ENCODE data around the gene OXA1L.
"Not testable (repeated sequence)": the region's sequence is repeated elsewhere in the genome, so short reads cannot be mapped to it uniquely, and the experiment has no call there.

OXA1L gene

DNA sequence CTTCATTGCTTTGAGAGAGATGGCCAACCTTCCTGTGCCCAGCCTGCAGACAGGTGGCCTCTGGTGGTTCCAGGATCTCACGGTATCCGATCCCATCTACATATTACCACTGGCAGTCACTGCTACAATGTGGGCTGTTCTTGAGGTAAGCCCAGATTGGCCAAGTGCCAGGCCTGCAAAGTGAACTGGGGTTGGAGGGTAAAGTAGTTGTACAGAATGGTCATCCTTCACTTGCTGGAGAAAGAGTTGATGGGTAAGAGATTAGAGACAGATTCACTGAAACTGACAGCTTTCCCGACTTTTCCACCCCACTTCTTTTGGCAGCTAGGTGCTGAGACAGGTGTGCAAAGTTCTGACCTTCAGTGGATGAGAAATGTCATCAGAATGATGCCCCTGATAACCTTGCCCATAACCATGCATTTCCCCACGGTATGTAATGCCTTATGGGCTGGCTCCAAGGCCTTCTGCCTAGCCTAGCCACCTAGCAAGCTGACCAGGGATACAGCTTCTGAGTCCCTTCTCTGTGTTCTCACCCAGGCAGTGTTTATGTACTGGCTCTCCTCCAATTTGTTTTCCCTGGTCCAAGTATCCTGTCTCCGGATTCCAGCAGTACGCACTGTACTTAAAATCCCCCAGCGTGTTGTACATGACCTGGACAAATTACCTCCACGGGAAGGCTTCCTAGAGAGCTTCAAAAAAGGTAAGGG, 4.1 kb downstream of the OXA1L start:
- no peak for DNase-seq

- DNase-seq: no peak
Measured at GRCh38 chr14:22772725-22773124, 6.2 kb downstream of the OXA1L start.

GRCh38 chr14:22773162-22774010, 6.9 kb downstream of the OXA1L start:
- no peak for DNase-seq

- no peak for DNase-seq
Measured at GRCh38 chr14:22774011-22774706, 7.7 kb downstream of the OXA1L start.

DNA sequence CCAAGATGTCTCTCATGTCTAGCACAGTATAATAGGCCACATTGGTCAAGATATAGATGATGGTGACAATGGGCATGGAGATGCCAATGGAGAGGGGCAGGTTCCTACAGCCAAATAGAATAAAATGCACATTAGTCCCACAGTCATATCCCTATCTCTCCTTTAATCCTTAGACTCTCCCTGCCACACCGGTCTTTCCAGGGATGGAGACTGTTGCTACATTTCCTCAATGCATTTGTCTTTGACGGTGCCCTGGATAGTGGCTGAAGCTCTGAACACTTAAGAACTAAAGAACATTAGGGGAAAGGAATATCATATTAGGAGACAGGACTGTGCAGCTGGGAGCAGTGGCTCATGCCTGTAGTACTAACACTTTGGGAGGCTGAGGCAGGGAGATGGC, 9.7 kb downstream of the OXA1L start:
- no peak for DNase-seq

- DNase-seq: not testable (repeated sequence)
Measured at GRCh38 chr14:22776849-22777248, 10.4 kb downstream of the OXA1L start.

GRCh38 chr14:22778084-22778483, 11.6 kb downstream of the OXA1L start:
- DNase-seq: no peak

DNA sequence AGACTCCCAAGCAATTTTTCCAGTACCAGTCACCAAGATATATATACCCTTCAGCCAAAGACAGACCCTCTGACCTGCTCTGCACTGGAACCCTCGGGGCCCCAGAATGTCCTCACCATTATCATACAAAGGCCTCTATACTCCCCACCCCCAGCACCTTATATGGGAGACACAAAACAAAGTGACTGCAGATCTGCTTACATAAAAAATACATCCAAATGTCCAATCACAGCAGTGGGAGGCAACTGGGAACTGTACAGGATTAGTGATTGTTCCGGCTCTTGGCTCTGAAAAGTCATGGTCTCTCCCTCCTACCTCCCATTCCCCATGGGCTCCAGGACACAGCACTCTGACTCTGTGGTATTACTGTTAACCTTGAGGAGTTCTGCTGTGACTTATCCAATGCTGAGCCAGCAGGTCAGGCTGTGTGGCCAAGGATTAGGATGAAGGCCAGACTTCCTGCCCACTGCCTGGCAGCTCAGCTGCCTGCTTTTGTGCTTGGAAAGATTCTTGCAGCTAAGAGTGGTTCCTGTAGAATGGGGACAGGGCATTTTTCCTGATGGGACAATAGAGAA, 13.7 kb downstream of the OXA1L start:
- no peak for DNase-seq

- DNase-seq: no peak
Measured at GRCh38 chr14:22780941-22781300, 14.4 kb downstream of the OXA1L start.

DNA sequence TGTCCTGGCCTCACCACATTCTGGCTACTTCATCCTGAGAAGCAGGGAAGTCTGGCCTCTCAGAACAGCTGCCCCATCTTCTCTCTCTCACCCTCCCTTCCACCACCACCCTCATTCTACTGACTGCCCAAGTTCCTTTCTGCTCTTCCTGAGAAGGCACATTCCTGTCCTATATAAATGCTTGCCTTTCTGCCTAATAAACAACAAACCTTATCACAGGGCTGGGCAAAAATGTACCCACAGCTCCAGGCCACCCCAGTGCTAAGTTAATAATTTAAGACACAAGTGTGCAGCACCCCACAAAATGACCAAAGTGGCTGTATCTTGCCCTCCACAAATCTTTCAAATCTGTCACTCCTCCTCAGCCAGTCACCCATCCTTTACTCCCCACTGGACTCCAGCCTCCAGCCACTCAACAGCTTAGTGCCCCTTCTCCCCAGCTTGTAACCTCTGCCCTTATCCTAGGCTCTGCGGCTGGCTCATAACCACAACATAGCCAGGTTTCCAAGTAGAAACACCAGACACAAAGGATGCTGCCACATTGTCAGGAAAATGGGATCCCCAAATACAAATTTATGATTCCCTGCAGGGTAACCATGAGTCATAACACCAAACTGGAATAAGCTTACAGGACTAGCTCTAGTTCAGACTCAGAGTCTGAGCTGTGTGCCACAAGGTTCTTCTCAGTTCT, 15.0 kb downstream of the OXA1L start:
- DNase-seq: no peak

GRCh38 chr14:22786685-22787084, 20.2 kb downstream of the OXA1L start:
- DNase-seq: no peak

GRCh38 chr14:22791301-22791700, 24.8 kb downstream of the OXA1L start:
- no peak for DNase-seq

DNA sequence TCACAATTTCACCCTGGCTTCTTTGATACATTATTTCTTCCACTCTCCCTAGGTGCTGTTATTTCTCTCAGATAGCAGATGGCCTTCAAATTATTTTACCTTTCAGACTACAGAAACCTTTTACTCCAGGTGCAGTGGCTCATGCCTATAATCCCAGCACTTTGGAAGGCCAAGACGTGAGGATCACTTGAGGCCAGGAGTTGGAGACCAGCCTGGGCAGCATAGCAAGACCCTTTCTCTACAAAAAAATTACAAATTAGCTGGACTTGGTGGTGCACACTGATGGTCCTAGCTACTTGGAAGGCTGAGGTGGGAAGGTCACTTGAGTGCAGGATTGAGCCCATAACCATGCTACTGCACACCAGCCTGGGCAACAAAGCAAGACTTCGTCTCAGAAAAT, 25.7 kb downstream of the OXA1L start:
- DNase-seq: no peak

GRCh38 chr14:22793550-22793949, 27.1 kb downstream of the OXA1L start:
- not testable (repeated sequence) for DNase-seq

- no peak for DNase-seq
Measured at GRCh38 chr14:22793976-22794375, 27.5 kb downstream of the OXA1L start.

DNA sequence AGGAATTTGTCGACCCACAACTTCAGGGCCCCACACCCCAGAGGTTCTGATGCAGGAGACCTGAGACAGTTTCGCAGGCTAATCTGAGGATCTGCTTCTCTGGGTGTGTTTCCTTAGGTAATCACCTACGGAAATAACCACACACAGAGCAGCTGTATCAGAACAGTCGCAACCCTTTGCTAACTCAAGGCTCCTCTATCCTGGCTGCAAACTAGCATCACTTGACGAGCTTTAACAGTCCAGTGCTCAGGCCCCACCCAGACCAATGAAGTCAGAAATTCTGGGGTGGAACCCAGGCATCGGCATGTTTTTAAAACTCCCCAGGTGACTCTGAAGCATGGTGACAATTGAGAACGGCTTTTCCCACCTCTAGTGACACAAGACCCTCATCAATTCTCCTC, 28.1 kb downstream of the OXA1L start:
- no peak for DNase-seq

DNA sequence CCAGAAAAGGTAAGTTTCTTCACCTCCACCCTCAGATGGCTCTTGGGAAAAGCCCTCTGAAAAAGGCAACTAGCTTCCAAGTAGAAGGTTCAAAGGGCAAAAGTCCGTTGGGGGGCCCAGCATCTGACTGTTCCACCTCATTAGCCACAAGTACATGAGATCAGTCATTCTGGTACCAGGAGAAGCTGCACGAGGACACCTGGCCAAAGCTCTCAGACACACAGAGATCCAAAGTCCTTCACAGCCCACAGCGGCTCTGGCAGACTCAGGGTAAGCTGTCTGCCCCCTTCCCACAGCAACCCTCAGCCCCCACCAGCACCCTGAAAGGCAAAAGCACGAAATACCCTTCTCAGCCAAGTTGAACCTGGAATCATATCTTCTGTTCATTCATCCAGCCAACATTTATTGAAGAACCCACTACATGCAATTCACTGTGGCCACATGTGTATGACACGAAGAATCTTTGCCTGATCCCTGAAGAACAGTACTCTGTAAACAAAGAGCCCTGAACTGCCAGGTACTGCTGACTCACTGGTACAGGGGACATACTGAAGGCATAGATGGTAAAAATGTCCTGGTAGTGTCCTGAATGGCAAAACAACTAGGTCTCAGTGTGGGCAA, 29.7 kb downstream of the OXA1L start:
- no peak for DNase-seq

GRCh38 chr14:22797017-22797917, 30.8 kb downstream of the OXA1L start:
- no peak for DNase-seq

GRCh38 chr14:22798528-22798927, 32.0 kb downstream of the OXA1L start:
- no peak for DNase-seq

- no peak for DNase-seq
Measured at GRCh38 chr14:22800346-22800745, 33.9 kb downstream of the OXA1L start.

- DNase-seq: no peak
Measured at GRCh38 chr14:22801716-22802115, 35.2 kb downstream of the OXA1L start.

Measured in NCI-H524 treated with DMSO at 0.1 percent for 48 hours (cell line).